Central memory CD4-positive, alpha-beta T cell (primary cell): ENCODE results near the gene SDC1.

ENCODE experiments used
- DNase-seq: peaks from one replicate; pipeline ENCODE4 v3.0.0; 2022

The SDC1 gene

DNA sequence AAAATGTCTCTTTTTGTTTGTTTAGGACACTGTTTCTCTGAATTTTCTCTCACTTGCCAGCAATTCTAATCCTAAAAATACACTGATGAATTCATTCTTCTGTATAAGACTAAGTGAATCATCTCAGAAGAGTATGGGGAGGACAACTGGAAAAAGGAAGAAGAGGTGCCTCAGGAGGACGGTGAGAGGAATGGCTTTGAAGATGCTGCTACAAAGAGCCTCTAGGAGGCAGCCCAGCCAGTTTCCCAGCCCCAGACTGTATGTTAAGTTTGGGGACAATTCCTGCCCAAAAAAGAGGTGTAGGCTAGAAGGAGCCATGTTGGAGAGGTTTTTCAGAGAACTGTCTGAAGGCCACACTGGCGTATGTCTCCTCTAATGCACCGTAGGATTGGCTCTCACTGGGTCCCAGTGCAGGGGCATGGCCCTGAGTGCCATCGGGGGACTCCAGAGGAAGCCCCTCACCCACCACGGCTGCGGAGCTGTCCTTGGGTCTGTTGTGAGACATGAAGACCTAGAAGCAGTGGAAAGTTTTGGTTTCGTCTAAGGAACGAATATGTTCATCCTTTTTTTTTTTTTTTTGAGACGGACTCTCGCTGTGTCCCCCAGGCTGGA is 3.1 kb upstream of the SDC1 start:
- DNase-seq: no peak

DNA sequence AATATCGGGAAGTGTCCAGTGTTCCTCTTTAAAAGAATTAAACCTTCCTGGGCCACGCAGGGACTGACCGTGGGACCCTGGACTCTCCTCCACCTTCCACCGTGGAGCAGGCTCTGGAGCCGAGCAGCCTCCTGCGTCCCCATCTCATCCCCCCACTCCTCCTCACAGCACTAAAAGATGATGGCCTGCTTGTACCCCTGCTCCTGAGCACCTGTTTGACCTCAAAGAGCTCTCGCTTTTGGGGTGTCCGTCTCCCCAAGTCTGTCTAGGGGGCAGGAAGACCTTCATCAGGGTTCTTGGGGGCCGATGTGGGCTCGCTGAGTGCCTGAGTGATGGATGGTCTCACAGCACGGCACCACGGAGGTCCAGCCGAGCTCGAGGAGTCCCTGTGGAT is 1.2 kb upstream of the SDC1 start:
- no peak for DNase-seq

DNA sequence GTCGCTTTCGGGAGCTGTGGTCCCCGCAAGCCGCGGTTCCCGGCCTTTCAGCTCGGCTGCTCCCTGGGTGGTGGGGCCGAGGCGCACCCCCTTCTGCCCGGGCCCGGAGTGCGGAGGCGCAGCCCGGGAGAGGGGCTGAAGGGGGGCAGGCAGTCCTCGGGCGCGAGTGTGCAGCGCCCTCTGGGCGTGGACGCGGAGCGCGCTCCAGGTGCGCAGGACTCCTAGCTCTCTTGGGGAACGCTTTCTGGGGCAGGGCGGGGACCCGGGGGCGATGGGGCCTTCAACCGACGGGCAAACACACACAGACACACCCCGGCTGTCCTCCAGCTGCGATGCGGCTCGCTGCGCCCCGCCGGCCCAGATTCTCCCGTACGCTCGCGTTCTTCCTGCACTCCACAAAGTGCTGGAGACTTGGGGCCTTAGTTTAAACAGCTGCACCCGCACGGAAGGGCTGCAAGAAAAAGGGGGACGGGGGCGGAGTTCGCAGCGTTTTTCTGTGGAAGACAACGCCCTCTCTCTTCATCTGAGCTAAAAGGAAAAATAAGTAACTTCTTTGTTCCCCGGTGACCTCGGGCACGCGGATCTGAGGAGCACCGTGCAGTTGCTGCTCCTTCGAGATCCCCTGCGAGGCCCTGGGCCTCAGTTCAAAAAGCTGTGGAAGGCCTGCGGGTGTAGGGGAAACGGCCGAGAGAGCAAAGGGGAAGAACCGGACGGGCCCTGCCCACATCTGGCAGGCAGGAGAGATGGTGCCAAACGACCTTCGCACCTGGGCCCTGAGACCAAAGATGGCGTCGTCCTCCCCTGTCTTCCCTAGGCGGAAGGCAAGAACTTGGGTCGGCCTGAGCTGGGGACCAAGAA is 593 bp upstream of the SDC1 start:
- DNase-seq: no peak

DNA sequence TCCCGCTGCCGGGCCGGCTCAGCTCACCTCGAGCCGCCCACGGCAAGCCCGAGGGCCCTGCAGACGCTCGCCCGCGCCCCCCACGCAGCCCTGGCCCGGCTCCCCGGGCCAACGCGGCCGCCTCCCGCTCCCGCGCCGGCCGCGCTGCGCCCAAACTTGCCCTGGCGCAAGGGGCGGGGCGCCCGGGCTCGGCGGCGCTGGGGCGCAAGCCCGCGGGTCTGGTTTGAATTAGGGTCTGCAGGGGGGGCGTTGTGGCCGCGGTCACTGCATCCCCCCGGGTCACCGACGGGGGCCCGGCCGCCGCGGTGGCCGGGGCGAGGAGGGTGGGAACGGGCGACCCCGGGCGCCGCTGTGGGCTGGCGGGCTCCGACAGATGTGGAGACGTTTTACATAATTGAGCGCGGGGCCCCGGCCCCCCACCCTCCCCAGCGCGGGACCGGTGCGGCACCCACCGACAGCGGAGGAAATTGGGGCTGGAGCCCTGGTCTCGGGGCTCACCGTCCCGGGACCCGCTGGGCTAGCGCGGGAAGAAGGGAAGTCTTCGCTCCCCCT is 690 bp downstream of the SDC1 start:
- no peak for DNase-seq

DNA sequence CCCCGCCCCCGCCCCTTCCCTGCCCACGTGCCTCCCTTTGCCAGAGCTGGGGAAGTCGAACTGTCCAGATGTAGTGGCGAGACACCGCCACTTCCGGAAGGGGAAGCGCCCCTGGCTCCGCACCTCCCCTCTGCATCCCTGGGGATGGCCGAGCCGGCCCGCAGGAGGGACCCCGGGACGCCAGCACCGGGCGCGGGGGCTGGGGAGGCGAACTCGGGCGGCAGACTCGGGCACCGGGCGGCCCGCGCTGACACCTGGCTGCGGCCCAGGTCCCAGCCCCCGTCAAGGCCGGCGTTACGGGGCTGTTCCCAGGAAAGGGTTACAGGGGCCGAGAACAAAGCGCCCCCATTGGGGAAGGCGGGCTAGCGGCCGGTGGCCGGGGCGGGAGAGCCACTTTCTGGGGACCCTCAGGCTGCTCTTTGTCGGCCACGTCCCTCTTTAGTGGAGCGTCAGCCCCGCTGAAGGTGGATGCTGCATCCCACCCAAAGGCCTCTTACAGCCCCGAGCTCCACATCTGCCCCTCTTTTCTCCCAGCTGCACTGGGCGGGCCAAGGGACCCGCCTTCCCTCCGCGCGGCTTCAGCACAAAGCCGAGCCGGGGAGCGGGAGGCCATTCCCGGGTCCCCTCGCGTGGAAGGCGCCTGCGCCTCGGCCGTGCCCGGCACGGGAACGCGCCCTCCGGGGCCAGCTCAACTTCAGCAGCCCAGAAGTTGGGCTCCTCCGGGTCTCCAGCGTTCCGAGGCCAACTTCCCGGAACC is 1.3 kb downstream of the SDC1 start:
- no peak for DNase-seq

DNA sequence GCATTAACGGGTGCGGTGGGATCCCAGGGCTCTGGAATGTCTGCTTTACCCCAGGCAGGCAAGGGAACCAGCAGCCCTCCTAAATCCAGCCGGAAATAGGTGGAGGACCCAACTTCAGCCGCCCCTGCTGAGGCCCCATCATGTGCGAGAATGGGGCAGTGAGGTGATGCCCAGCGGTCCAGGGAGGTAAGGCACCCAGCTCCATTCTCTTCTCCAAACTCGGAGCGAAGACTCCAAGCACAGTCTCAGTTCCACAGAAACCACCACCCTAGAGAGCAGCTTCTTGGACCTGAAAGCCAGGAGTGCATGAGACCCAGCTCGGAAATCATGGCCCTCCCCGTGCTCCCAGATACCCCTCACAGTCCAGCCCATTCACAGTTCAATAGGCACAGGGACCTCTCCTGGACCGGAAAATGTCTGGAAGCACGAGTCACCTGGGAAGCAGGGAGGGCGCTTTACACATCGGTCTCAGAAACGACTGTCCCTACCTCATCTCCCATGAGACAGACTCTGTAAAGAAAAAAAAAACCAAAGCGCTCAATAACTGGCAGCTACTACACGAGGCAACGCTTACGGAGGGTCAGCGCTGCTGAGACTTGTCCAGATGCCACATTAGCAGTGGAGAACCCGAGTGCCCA is 2.0 kb downstream of the SDC1 start:
- no peak for DNase-seq

DNA sequence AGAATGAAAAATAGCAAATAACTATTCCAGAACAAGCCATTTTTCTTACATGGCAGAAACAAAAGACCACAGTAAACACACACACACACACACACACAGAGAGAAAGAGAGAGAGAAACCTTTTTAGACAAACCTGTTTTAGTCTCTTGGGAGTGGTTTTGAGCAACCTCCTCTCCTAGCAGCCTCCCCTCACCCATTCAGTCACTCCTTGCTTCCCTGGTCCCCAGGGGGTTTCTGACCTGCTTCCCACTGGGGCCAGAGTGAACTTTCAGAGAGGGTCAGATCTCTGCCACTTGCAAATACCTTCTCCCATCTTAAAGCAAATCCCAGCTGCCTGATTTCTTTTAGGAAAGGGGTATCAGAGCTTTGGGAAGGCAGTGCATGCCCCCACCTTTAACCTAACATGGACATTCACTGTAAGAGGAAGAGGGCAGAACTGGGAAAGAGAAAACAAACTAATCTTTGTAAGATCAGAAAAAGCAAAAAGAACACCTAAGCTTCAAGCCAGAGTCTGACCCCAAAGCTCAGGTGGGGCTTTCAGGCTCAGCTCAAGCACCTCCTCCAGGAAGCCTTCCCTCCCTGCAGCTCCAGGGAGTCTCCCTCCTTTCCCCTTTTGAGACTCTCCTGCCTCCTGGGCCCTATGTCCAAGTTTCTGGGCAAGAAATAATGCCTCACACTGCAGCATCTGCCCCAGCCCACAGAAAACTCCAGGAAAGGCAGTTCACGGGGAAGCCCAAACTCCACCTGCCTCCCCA is 2.7 kb downstream of the SDC1 start:
- no peak for DNase-seq

DNA sequence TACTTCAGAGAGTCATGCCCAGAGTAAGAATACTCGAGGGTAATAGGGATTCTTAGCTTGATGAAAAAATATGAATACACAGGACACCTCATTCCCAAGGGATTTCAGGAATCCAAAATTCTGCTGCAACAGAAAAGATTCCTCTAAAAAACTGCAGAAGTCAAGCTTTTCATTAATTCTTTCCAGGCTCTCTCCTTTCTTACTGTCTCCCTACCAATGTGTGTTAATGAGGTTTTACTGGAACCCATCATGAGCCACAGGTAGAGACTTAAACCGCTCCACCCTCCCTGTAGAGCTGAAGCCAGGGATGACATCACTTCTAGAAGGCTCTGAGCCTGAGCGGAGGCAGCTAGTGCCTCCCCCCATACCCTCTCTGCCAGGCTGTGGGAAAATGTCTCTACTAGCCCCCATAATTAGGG is 3.4 kb downstream of the SDC1 start:
- no peak for DNase-seq

DNA sequence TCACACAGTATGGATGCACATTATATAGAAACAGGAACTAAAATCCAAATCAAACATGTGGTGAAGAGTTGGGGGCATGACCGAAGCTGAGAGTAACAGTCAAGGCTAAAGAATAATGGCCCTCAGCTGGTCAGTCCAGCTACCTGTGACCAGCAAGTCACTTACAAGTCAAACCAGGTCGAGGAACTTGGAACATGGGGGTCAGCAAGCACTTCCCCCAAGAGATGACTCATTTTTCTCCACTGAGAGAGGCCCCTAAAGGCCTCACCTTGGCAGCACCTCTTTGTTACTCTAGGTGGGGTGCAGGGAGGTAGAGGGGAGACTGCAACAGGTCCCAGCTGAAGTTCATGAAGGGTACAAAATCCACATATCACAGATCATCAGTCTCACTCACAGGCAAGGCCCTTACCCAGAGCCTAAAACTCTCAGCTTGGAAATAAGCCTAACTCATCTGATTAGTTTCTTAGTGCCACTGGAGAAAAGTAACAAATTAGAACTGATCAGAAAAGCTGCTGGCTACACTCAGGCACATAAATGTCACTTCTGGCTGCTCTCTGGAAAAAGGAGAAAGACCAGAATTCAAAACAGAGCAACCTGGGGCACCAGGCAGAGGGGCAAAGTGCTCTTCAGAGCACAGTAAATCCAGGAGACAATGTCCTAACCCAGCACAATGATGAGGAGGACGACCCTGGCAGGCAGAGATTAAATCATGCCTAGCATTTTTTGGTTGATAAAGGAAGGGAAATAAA is 4.0 kb downstream of the SDC1 start:
- DNase-seq: no peak

DNA sequence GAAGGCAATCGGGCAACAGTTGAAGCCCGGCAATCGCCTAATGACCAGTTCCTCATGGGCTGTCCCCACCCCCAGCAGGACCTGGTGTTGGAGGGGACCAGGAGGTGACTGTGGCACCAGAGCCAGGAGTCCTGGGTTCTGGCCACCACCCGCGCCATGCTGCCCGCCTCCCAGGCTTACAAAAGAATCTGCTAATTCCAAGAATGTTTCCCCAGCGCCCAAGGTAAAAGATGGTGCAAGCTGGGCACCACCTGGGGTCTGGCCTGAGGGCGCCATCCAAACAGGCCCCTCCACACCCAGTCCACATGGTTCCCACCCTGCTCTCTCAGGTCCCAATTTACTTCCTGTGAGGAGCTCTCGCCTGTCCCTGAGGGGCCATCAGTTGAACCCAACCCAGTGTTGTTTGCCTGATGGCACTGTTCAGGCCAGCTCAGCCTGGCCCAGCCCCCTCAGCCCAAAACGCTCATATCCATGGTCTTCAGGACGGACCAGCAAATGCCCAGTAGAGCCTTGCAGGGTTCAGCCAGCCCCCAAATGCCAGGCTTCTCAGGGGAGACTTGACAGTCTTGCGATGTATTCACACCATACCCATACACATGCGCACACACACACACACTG is 5.1 kb downstream of the SDC1 start:
- DNase-seq: no peak

DNA sequence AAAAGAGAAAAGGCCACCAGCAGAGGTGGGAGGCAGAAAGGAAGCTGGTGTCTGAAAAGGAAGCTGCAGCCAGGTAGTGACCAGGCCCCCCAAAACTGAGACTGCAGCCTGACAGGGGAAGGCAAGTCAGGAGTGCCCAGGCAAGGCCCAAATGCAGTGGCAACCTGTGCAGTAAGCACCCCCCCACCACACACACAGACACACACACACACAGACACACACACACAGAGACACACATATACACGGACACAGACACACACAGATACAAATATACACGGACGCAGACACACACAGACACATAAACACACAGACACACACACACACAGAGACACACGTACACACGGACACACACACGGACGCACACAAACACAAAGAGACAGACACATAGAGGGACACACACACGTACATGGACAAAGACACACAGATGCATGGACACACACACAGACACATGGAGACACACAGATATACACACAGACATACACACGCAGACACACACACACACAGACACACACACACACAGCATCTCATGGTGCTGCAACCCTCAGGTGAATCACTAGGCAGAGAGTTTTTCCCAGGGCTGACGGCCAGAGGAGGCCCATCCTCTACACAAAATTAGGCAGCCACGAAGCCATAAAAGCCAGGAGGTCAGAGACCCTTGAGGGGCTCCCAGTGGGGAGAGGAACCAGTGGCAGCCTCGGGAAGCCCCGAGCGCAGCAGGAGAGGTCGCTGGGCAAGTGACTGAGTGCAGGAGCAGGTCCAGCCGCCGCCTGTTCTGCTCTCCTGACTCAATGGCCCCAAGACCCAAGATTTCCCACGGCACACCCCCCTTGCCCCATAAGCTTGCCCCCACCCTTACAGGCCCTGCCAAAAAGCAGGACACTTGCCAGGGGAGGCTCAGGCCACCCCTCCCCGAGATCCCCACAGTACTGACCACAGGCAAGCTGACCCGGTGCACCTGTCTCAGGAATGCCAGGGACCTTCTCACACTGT is 6.3 kb downstream of the SDC1 start:
- DNase-seq: no peak

DNA sequence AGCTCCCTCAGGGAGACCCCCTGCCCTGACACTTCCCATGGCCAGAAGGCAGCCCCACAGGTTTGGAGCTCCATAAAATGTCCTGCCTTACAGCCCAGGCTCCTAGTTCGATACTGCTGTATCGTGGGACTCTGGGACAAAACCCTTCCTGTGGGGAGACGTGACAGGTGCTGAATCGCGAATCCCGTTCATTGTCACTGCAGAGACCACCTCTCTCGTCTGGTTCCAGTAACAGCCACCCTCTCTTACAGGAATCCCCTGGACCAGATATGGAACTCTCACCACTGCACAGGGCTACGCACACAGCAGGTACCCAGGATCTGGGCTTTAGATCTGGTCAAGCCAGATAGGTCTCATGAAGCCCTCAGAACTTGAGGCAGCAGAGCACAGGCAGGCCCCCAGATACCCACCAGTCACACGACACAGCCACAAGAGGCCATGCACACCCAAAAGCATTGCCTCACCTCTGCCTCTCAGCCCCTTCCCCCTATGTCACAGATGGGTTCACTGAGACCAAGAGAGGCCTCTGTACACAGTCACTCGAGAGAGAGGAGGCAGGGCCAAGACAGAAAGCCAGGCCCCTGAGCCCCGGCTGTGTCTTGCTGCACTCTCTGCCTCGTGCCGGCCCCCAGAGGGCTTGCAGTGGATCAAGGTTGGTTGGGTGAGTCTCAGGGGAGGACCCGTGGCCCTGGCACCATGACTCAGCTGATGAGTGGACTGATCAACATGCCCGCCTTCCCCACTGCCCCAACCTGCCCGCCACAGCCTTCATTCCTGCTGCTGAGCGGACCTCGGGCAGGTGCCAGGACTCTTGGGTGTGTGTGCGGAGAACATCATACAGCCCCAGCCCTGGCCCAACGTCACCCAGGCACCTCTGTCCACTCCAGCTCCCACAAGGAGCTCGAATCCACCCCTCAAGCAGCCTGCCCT is 7.6 kb downstream of the SDC1 start:
- DNase-seq: no peak

DNA sequence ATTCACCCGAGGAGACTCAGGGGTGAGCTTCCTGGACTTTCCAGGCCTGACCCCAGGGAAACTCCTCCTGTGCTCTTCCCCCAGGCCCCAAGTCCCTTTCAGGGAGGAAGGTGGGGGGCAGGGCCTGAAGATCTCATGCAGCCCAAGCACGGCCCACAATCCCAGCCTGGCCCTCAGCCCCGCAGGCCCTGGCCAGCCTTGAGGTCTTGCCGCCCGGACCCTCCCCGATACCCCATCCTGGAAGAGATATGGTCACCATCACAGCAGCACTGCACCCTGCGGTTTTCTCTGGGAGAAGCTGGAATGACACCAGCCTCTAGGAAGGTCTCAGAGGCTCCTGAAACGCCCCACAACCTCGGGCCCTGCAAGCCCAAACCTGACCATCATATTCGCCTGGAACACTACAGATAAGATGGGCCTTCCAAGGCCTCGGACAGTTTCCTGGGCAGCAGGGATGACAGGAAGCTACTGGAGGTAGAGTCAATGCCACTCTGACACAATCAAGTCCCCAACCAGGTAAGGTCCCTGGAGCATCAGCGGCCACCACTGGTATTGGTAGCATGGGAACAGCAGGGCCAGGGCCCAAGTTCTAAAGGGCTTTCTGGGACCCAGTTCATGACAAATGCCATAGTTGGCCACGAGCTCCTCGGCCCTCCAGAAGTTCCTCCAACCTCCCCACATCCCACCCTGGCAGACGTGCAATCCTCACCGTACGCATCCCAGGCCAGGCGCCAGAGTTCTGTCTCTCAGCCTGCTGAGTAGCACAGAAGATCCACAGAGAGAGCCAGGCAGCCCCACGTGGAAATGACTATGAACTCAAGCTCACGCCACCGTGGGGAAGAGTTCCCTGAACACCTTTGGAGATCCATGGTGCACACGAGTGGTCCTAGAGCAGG is 8.6 kb downstream of the SDC1 start:
- DNase-seq: no peak

DNA sequence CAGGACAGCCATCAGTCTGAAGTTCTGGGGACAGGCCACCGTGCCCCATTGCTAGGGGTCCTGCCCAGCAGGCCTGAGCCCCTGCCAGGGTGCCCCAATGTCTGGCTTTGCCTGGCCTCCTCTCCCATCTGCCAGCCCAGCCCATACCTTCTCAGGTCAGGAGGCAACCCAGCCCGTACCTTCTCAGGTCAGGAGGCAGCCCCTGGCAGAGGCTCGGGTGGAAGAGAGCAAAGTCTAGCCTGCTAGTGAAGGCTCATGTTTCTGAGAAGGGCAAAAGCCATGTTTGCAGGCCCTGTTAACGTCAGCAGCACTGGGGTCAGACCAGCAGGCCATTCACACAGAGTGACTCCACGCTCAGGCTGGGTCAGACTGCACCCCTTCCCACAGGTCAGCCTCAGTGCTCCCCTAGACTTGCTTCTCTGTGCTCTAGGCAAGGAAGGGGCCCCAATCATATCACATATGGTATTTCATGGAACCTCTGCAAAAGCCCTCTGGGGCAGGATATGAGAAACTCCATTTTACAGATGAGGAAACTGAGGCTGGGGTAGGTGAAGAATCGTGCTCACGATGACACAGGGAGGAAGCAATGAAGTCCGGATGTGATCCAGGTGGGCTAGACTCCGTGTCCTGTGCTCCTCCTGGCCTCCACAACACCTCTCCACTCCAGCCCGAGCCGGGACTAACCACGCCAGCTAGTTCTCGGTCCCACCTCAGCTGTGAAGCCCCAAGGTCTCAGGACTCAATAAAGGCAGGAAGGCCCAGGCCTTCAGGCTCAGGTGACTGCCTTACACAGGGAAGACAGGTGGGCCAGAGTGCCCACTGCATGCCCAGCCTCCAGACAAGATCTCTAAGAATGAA is 9.5 kb downstream of the SDC1 start:
- no peak for DNase-seq

DNA sequence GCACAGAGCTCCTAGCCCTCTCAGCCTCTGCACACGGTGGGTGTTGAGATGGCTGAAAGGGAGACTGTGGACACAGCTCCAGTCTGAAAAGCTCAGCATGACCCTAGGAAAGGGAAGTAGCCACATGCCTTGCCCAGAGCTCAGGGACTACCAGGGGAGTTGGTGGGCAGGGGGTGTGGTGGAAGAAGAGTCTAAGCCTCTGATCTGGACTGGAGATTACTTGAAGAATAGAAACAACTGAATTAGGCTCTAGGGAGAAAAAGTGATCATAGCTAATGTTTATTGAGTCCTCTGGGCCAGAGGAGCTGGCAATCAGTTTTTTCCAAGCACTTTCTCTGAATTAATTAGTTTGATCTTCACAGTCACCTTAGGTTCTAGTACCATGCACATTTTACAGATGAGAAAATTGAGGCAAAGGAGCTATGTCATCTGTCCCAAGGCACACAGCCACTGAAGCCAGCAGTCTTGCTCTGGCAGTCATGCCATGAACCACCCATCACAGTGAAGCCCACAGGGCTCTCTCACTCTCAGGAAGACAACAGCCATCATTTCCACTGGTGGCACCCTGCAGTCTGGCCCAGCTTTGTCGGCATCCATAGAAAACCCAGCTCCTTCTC is 10.3 kb downstream of the SDC1 start:
- no peak for DNase-seq
